Measurements from ENCODE around the gene RNF26.

The RNF26 gene

GRCh38 chr11:119338318-119338890, 4.1 kb downstream of the RNF26 start:
- DNase-seq (ENCODE audit: extremely low read depth, low read depth): no peak
- TF ChIP-seq, protein P1, sequence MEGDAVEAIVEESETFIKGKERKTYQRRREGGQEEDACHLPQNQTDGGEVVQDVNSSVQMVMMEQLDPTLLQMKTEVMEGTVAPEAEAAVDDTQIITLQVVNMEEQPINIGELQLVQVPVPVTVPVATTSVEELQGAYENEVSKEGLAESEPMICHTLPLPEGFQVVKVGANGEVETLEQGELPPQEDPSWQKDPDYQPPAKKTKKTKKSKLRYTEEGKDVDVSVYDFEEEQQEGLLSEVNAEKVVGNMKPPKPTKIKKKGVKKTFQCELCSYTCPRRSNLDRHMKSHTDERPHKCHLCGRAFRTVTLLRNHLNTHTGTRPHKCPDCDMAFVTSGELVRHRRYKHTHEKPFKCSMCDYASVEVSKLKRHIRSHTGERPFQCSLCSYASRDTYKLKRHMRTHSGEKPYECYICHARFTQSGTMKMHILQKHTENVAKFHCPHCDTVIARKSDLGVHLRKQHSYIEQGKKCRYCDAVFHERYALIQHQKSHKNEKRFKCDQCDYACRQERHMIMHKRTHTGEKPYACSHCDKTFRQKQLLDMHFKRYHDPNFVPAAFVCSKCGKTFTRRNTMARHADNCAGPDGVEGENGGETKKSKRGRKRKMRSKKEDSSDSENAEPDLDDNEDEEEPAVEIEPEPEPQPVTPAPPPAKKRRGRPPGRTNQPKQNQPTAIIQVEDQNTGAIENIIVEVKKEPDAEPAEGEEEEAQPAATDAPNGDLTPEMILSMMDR (IDR thresholded peaks at IDR 0.05; ENCODE audit: low read depth, low read length): peak; percentile 89

DNA sequence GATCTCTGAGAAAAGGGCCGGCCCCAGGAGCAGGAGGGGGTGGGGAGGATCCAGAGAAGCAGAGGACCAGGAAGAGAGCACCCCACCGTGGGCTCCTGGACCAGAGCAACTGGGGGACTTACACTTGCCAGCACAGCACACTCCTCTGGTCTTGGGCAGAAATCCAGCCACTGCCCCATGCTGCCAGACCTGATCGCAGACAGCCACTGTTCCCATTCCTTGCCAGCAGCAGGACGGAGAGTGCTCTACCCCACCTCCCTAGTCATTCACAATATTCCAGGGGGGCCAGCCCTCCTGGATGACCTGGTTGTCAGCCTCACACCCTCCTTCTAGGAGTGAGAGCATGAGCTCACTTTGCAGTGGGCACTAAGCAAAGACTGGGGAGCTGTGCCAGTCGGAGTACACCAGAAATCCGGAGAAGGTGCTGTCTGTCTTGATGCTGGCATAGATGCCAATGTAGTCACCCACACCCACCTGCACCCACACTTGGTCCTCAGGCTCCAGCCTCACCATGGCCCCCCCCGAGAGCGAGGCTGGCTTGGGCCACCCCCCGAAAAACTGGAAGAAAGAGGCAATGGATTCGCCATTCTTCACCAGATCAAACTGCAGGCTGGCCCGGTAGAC, 4.8 kb downstream of the RNF26 start:
- TF ChIP-seq, protein P1 (IDR thresholded peaks at IDR 0.05; ENCODE audit: low read depth, low read length): no peak
- DNase-seq (ENCODE audit: extremely low read depth, low read depth): no peak

- TF ChIP-seq, protein P1 (IDR thresholded peaks at IDR 0.05; ENCODE audit: low read depth, low read length): peak; percentile 69
- no peak for DNase-seq (ENCODE audit: extremely low read depth, low read depth)
Observed at GRCh38 chr11:119339589-119340334, 5.4 kb downstream of the RNF26 start.

DNA sequence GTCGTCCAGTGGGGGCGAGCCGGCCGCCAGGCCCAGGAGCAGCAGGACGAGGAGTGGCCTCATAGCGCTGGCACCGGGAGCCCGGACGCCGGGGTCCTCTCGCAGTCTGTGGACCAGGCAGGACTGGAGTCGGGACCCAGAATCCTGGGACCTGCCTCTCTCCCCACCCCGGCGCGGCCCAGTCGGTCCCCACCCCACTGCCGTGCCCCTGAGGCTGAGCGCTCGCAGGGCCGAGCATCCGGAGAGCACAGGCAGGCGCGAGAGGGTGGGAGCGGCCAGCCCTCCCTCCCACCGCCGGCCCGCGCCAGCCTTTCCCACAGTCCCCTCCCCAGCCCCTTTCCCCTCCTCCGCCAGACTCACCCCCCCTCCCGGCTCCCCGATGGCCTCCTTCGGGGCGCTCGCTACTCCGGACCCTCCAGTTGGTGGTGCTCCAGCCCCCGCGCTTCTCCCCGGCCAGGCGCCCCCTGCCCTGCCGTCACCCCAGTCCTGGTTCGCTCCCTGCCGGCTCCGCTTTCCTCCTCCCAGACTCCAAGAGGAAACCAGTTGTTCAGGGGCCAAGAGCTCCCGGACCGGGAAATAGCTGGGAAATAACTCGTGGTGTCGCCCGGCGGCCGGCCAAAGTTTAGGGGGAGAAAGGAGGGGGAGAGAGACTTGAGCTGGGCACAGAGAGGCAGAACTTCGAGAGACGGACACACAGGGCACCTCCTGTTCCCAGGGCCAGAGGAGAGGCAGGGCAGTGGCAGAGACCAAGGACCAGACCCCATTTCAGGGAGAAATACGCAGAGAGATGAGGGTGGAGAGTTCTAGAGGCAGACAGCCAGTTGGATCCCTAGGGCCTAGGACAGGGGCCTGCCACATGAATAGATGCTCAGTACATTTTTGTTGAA, 6.3 kb downstream of the RNF26 start, which contains the start of gene C1QTNF5:
C1QTNF5 (minus strand) TSS at position 549 of the 887 bp plus-strand sequence; CDS start at position 63, 486 bp downstream.
- DNase-seq (ENCODE audit: extremely low read depth, low read depth): no peak
- TF ChIP-seq, protein P1 (IDR thresholded peaks at IDR 0.05; ENCODE audit: low read depth, low read length): no peak; the same call in none of the 2 replicates

- TF ChIP-seq, protein P1 (IDR thresholded peaks at IDR 0.05; ENCODE audit: low read depth, low read length): no peak
- no peak for DNase-seq (ENCODE audit: extremely low read depth, low read depth)
Observed at GRCh38 chr11:119341222-119342022, 7.1 kb downstream of the RNF26 start.

DNA sequence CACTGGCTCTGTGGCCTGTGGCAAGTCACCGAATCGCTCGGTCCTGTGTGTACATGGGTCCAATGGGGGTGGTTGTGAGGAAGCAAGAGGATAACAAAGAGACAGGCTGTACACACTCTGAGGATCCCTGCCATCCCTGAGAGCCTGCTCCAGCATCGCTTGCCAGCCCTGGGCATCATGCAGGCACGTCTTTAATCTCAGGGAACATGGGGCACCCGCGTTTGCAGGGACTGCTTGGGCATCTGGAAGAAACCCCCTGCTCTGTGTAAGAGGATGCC, 7.6 kb downstream of the RNF26 start:
- no peak for DNase-seq (ENCODE audit: extremely low read depth, low read depth)
- TF ChIP-seq, protein P1 (IDR thresholded peaks at IDR 0.05; ENCODE audit: low read depth, low read length): no peak

Data from AG09319 (cell line).